T-helper 1 cell treated with Interleukin-12 subunit alpha and Interleukin-12 subunit beta and Interleukin-4 antibody, amounts not matched to agents 30 μg/mL and 1 μg/mL, for 36 hours (primary cell): ENCODE data around the gene SMARCB1.
"Not testable (repeated sequence)": the region's sequence is repeated elsewhere in the genome, so short reads cannot be mapped to it uniquely, and the experiment has no call there.

ENCODE experiments used
- H3K27ac Mint-ChIP-seq: one replicate; pipeline ENCODE4 v1.8.0; 2021; ENCODE audit warnings: mild to moderate bottlenecking, mixed read lengths
- H3K27me3 Mint-ChIP-seq: one replicate; pipeline ENCODE4 v1.8.0; 2021; ENCODE audit warnings: low read depth, mixed read lengths
- H3K36me3 Mint-ChIP-seq: one replicate; pipeline ENCODE4 v1.8.0; 2021; ENCODE audit warnings: low read depth, mixed read lengths
- H3K4me1 Mint-ChIP-seq: one replicate; pipeline ENCODE4 v1.8.0; 2021; ENCODE audit warnings: low read depth, mixed read lengths
- H3K4me3 Mint-ChIP-seq: one replicate; pipeline ENCODE4 v1.8.0; 2021; ENCODE audit warnings: mild to moderate bottlenecking, moderate library complexity, mixed read lengths
- H3K9me3 Mint-ChIP-seq: one replicate; pipeline ENCODE4 v1.8.0; 2021; ENCODE audit warnings: mixed read lengths

SMARCB1 gene

DNA sequence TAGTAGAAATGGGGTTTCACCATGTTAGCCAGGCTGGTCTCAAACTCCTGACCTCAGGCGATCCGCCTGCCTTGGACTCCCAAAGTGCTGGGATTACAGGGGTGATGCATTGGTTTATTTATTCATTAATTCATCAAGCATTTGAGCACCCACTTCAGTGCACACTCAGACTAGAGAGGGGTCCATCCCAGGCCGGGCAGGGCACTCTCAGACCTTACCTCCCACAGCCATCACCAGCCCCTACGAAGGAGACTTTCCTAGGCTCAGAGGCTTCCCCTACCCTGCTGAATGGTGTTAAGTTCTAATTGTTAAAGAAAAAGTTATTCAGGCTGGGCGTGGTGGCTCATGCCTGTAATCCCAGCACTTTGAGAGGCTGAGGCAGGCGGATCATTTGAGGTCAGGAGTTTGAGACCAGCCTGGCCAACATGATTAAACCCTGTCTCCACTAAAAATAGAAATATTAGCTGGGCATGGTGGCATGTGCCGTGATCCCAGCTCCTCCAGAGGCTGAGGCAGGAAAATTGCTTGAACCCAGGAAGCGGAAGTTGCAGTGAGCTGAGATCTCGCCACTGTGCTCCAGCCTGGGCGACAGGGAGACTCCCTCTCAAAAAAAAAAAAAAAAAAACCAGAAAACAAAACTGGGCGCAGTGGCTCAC, 77.9 kb downstream of the SMARCB1 start:
- H3K4me1 Mint-ChIP-seq, H3K9me3 Mint-ChIP-seq, H3K4me3 Mint-ChIP-seq, H3K36me3 Mint-ChIP-seq, H3K27ac Mint-ChIP-seq, H3K27me3 Mint-ChIP-seq: not testable (repeated sequence)

DNA sequence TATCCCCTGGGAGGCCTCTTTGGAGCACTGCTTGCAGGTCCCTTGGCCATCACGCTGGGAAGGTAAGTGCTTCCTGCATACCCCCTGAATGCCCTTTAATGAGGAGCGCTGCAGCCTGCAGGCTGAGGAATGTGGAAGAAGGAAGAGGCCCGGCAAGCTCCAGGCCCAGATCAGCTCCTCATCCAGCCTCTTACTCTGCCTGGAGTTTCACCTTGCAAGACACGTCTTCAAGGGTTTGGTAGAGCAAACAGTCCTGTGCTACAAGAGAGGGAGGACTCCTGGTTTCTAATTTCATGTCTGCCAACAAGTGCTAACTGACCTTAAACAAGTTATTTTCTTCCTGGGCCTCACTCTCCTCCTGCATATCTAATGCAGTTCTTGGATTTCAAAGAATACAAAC, 81.8 kb downstream of the SMARCB1 start:
- no peaks in the 10 kb centered on the region for H3K9me3 Mint-ChIP-seq
- no peaks in the 10 kb centered on the region for H3K4me1 Mint-ChIP-seq
- no peaks in the 10 kb centered on the region for H3K27me3 Mint-ChIP-seq
- no peak overlapping the region for H3K27ac Mint-ChIP-seq
- no peak overlapping the region for H3K4me3 Mint-ChIP-seq
- H3K36me3 Mint-ChIP-seq: no peaks in the 10 kb centered on the region

DNA sequence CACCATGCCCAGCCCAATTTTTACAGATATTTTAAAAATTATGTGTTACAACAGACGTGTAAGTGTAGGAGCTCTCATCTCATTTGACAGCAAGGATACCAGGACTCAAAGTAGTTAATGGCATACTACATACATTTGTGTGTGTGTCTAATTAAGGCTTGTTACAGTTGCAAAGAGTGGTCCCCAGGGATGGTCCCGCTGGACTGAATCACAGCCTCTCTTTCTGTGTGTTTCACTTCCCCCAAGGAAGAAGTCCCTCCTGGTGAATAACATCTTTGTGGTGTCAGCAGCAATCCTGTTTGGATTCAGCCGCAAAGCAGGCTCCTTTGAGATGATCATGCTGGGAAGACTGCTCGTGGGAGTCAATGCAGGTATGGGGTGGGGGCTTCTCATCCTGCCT, 88.1 kb downstream of the SMARCB1 start:
- Mint-ChIP-seq H3K9me3 (no peaks in the 10 kb centered on the region), H3K27ac (no peak overlapping the region), H3K27me3 (no peaks in the 10 kb centered on the region), H3K4me1 (no peaks in the 10 kb centered on the region), H3K36me3 (no peaks in the 10 kb centered on the region), H3K4me3 (no peak overlapping the region)

DNA sequence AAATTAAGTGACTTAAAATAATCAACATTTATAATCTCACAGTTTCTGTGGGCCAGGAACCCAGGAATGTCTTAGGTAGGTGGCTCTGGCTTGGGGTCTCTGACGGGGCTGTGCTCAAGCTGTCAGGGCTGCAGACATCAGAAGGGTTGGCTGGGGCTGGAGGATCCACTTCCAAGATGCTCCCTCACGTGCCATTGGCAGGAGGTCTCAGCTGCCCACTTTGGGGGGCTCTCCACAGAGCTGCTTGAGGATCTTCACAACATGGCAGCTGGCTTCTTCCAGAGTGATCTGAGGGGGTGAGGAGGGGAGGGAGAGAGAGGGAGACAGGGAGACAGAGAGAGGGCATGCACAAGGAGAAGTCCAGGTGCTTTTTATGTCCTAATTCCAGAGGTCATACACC, 89.0 kb downstream of the SMARCB1 start:
- Mint-ChIP-seq H3K36me3 (no peaks in the 10 kb centered on the region), H3K9me3 (no peaks in the 10 kb centered on the region), H3K27me3 (no peaks in the 10 kb centered on the region), H3K4me3 (no peak overlapping the region), H3K4me1 (no peaks in the 10 kb centered on the region), H3K27ac (no peak overlapping the region)

DNA sequence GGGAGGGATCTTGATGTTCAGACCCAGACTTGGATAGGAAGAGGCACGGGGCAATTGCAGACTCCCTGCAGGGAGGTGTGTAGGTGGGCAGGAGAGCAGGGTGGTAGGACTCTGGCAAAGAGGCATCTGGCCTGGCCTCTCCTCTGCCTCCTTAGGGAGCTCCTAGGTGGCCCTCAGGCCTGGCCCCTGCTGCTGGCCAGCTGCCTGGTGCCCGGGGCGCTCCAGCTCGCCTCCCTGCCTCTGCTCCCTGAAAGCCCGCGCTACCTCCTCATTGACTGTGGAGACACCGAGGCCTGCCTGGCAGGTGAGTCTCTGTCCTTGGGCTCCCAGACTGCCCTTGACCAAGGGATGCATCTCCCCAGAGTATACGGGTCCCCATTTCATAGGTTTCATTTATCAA, 90.8 kb downstream of the SMARCB1 start:
- Mint-ChIP-seq H3K9me3 (no peaks in the 10 kb centered on the region), H3K27ac (no peak overlapping the region), H3K4me3 (no peak overlapping the region)

DNA sequence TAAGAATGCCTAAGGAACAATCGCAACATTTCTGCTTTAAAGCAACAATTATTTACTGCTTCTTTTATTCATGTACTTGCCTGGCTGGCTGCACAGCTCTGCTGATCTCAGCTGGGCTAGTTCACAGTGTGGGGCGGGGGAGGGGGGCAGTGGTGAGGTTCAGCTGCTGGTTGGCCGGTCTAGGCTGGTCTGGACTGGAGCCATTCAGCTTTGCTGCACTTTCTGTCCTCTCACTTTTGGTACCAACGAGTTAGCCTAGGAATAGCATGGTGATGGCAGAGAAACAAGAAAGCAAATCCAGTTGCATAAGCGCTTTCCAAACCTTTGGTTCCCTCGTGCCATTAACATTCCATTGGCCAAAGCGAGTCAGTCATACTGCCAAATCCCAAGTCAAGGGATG, 91.5 kb downstream of the SMARCB1 start:
- no peak overlapping the region for H3K27ac Mint-ChIP-seq

More for the DNA sequence above, 90.8 kb downstream of the SMARCB1 start:
- Mint-ChIP-seq H3K27me3 (no peaks in the 10 kb centered on the region), H3K36me3 (no peaks in the 10 kb centered on the region), H3K4me1 (no peaks in the 10 kb centered on the region)

DNA sequence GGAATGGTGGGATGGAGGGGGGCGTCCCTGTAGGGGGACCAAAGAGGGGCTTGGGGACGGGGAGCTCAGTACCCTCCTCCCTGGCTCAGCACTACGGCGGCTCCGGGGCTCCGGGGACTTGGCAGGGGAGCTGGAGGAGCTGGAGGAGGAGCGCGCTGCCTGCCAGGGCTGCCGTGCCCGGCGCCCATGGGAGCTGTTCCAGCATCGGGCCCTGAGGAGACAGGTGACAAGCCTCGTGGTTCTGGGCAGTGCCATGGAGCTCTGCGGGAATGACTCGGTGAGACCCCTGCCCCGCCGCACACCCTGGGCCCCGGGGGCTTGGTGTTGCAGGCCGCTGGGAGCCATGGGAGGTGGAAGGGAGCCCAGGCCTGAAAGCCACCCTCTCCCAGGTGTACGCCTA, 95.6 kb downstream of the SMARCB1 start:
- no peak overlapping the region for H3K27ac Mint-ChIP-seq
- H3K36me3 Mint-ChIP-seq: no peaks in the 10 kb centered on the region
- H3K4me1 Mint-ChIP-seq: no peaks in the 10 kb centered on the region
- no peaks in the 10 kb centered on the region for H3K27me3 Mint-ChIP-seq
- H3K4me3 Mint-ChIP-seq: no peak overlapping the region
- H3K9me3 Mint-ChIP-seq: no peaks in the 10 kb centered on the region

More for the DNA sequence above, 91.5 kb downstream of the SMARCB1 start:
- H3K27me3 Mint-ChIP-seq: no peaks in the 10 kb centered on the region
- no peak overlapping the region for H3K4me3 Mint-ChIP-seq
- no peaks in the 10 kb centered on the region for H3K36me3 Mint-ChIP-seq
- no peaks in the 10 kb centered on the region for H3K4me1 Mint-ChIP-seq
- H3K9me3 Mint-ChIP-seq: no peaks in the 10 kb centered on the region

DNA sequence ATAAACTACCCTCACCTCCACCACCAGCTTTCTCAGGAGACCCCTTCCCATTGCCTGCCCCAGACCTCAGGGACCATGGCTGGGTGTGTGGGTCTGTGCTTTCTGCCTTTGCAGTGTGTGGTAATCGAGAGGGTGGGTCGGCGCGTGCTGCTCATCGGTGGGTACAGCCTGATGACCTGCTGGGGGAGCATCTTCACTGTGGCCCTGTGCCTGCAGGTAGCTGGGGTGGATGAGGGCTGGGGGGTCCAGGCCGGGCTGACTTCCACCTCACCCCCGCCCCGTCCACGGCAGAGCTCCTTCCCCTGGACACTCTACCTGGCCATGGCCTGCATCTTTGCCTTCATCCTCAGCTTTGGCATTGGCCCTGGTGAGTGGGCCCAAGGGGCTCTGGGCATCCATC, 96.9 kb downstream of the SMARCB1 start:
- Mint-ChIP-seq H3K4me3 (no peak overlapping the region), H3K4me1 (no peaks in the 10 kb centered on the region), H3K36me3 (no peaks in the 10 kb centered on the region), H3K27ac (no peak overlapping the region), H3K9me3 (no peaks in the 10 kb centered on the region), H3K27me3 (no peaks in the 10 kb centered on the region)

DNA sequence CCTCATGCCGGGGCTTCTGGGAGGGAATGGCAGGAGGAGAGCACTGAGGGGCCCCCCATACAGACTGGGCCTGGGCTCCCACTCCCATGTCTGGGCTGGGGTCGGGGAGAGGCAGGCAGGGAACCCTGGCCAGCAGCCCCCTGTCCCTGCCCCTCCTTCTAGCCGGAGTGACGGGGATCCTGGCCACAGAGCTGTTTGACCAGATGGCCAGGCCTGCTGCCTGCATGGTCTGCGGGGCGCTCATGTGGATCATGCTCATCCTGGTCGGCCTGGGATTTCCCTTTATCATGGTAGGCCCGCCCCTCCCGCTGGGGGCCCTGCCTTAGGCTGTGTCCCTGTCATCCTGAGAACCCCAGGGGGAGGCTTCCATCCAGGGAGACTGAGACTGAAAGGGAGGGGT, 97.4 kb downstream of the SMARCB1 start:
- H3K27me3 Mint-ChIP-seq: no peaks in the 10 kb centered on the region
- H3K9me3 Mint-ChIP-seq: no peaks in the 10 kb centered on the region
- no peak overlapping the region for H3K4me3 Mint-ChIP-seq
- no peaks in the 10 kb centered on the region for H3K36me3 Mint-ChIP-seq
- no peaks in the 10 kb centered on the region for H3K4me1 Mint-ChIP-seq
- H3K27ac Mint-ChIP-seq: no peak overlapping the region
